GM10266 (cell line): ENCODE data around the gene MAP4K3.

Source experiments
- DNase-seq: peaks from one replicate; pipeline ENCODE4 v3.0.0; 2012; ENCODE audit errors: extremely low spot score
- CTCF ChIP-seq: IDR thresholded peaks from 2 replicates; pipeline ENCODE4 v1.5.1; 2012; ENCODE audit warnings: mild to moderate bottlenecking, low read depth; ENCODE audit not compliant: control insufficient read depth, insufficient read depth; ENCODE audit errors: missing control alignments

MAP4K3 gene

GRCh38 chr2:39320162-39320561, 116.9 kb downstream of the MAP4K3 start:
- DNase-seq: no peak
- no peak for TF ChIP-seq CTCF

GRCh38 chr2:39313575-39313974, 123.5 kb downstream of the MAP4K3 start:
- DNase-seq: no peak
- no peak for TF ChIP-seq CTCF

- no peak for TF ChIP-seq CTCF
- no peak for DNase-seq
Observed at GRCh38 chr2:39311469-39311868, 125.6 kb downstream of the MAP4K3 start.

- no peak for TF ChIP-seq CTCF
- no peak for DNase-seq
Observed at GRCh38 chr2:39308778-39309177, 128.3 kb downstream of the MAP4K3 start.

- no peak for TF ChIP-seq CTCF
- DNase-seq: no peak
Observed at GRCh38 chr2:39306626-39307025, 130.5 kb downstream of the MAP4K3 start.

GRCh38 chr2:39304729-39305128, 132.4 kb downstream of the MAP4K3 start:
- TF ChIP-seq CTCF: no peak
- DNase-seq: no peak

GRCh38 chr2:39304200-39304599, 132.9 kb downstream of the MAP4K3 start:
- TF ChIP-seq CTCF: no peak
- DNase-seq: no peak
